Endothelial cell of umbilical vein (primary cell): ENCODE results near the gene ARHGEF19.

ENCODE experiments used
- CTCF ChIP-seq, 2 donors: IDR thresholded peaks; 1 replicate in 1 of 2; 2 replicates in 1 of 2; pipeline ENCODE4 v1.5.1; 2011; ENCODE audit warnings: low read length in 2 of 2, mild to moderate bottlenecking in 2 of 2, moderate library complexity in 2 of 2, control low read depth in 1 of 2, inconsistent platforms in 1 of 2, low read depth in 1 of 2; ENCODE audit not compliant: insufficient read depth in 1 of 2; ENCODE audit errors: extremely low read depth in 1 of 2
- EZH2 ChIP-seq: IDR thresholded peaks from 2 replicates; pipeline ENCODE4 v1.6.1; 2012; ENCODE audit warnings: borderline replicate concordance, low read depth, mild to moderate bottlenecking, moderate library complexity, low read length, inconsistent platforms; ENCODE audit not compliant: severe bottlenecking
- MYC ChIP-seq: IDR thresholded peaks from one replicate; pipeline ENCODE4 v1.6.1; 2011; ENCODE audit warnings: mild to moderate bottlenecking, low read depth, low read length
- POLR2A ChIP-seq: IDR thresholded peaks from 2 replicates; pipeline ENCODE4 v1.6.1; 2012; ENCODE audit warnings: low read depth, mild to moderate bottlenecking, control low read depth, low read length
- POLR2AphosphoS5 ChIP-seq: IDR thresholded peaks from 2 replicates; pipeline ENCODE4 v1.6.1; 2012; ENCODE audit warnings: low read depth, mild to moderate bottlenecking, control low read depth, low read length, moderate library complexity; ENCODE audit not compliant: insufficient read depth

GRCh38 chr1:16226490-16227179 is 14.2 kb upstream of the ARHGEF19 start:
- TF ChIP-seq CTCF (IDR thresholded peaks at IDR 0.05; ENCODE audit: extremely low read depth in 1 of 2, insufficient read depth in 1 of 2, low read depth in 1 of 2, low read length in 2 of 2) (no peak), POLR2AphosphoS5 (no peak), POLR2A (no peak), EZH2 (no peak), MYC (no peak)
